ENCODE measurements around the gene MCM3.
A peak's percentile ranks its signal among the peaks of the same experiment; 100 is the strongest.

The MCM3 gene

DNA sequence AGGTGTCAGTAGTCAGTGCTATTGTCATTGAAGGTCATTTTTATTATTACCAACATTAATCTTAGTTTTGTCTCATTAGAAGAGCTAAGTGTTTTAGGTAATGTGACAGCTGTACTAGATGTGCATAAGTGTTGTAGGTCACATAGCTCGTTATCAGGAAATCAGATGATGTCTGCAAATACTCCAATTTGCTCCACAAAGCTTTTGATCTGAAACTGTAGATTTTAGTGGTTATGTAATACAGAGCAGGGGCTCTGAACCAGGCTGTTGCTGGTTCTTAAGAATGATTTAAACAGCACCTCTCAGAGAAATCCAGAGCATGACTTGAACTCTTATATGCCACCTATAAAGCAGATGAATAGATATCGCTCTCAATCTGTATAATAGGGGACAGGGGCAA is 42.7 kb downstream of the MCM3 start:
- H3K9me3 ChIP-seq (ENCODE audit: insufficient read depth, low read depth, low read length), result no peaks in the 10 kb centered on the region
- no peaks in the 10 kb centered on the region for H3F3A ChIP-seq (ENCODE audit: low read depth)
- peaks cover 4% of the 10 kb centered on the region for H3K4me1 ChIP-seq (ENCODE audit: insufficient read depth, low read length, poor library complexity, severe bottlenecking)
- no peaks in the 10 kb centered on the region for H3K27me3 ChIP-seq (ENCODE audit: insufficient read depth, low read length, poor library complexity, severe bottlenecking)
- no peak overlapping the region for H3K9ac ChIP-seq (ENCODE audit: low read depth, low read length, poor library complexity, severe bottlenecking)
- H4K20me1 ChIP-seq (ENCODE audit: insufficient read depth, low read length, poor library complexity, severe bottlenecking), result no peaks in the 10 kb centered on the region
- H3K4me2 ChIP-seq (ENCODE audit: low read depth, low read length, poor library complexity, severe bottlenecking), result no peak overlapping the region
- no peaks in the 10 kb centered on the region for H3K9me2 ChIP-seq (replicated peaks; ENCODE audit: low read depth, low read length)
- no peak overlapping the region for H3K4me3 ChIP-seq (ENCODE audit: low read length, poor library complexity, severe bottlenecking)
- no peak overlapping the region for H2AFZ ChIP-seq (ENCODE audit: low read length)
- TF ChIP-seq EZH2phosphoT487 (IDR thresholded peaks at IDR 0.05; ENCODE audit: borderline replicate concordance), result no peak
- TF ChIP-seq, protein P1, sequence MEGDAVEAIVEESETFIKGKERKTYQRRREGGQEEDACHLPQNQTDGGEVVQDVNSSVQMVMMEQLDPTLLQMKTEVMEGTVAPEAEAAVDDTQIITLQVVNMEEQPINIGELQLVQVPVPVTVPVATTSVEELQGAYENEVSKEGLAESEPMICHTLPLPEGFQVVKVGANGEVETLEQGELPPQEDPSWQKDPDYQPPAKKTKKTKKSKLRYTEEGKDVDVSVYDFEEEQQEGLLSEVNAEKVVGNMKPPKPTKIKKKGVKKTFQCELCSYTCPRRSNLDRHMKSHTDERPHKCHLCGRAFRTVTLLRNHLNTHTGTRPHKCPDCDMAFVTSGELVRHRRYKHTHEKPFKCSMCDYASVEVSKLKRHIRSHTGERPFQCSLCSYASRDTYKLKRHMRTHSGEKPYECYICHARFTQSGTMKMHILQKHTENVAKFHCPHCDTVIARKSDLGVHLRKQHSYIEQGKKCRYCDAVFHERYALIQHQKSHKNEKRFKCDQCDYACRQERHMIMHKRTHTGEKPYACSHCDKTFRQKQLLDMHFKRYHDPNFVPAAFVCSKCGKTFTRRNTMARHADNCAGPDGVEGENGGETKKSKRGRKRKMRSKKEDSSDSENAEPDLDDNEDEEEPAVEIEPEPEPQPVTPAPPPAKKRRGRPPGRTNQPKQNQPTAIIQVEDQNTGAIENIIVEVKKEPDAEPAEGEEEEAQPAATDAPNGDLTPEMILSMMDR (conservative IDR thresholded peaks at IDR 0.05; ENCODE audit: low read length), result no peak
- no peaks in the 10 kb centered on the region for H3K79me2 ChIP-seq (ENCODE audit: insufficient read depth, low read length)
- H3K36me3 ChIP-seq (ENCODE audit: insufficient read depth, low read length), result no peaks in the 10 kb centered on the region

DNA sequence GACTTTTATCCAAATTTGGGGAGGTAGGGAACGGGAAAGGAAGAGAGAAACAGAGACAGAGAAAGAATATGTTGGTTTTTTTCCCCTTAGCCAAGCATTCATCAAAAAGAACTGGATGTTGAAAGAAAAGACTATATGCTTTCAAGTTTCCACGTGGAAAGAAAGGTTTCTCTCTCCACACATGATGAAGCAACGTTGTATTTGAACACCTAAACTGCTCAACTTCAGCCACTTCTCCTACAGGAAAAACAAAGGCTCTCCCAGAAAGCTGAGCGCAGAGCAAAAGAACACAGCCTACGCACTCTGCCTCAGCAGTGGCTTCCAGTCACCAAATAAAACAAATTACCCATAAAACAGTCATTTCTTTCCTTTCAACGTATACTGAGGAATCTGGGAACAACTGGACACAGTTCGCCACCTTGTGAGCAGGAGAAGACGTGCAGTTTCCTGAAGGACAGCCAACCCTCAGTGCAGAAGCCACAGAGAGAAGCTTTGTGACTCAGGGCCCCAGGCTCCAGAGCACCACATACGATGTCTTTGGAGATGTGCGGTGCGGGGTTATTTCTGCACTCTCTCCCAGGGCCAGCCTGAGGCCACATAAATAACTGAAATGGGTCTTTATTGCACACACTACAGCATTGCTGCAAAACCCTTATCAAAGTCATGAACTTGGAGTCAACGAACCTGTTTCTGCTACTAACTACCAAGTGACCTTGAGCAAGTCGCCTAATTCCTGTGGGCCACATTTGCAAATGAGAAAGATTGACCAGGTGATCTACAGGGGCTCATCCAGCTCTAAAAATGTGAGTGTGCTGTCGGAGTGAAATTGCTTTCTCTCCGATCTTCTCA is 50.3 kb downstream of the MCM3 start:
- Histone ChIP-seq H3K4me1 (ENCODE audit: insufficient read depth, low read length, poor library complexity, severe bottlenecking) (peaks cover 12% of the 10 kb centered on the region), H3K79me2 (ENCODE audit: insufficient read depth, low read length) (no peaks in the 10 kb centered on the region), H2AFZ (ENCODE audit: low read length) (peak overlapping the region; percentile 39; the same call in 1 of the 2 replicates), H3F3A (ENCODE audit: low read depth) (no peaks in the 10 kb centered on the region), H3K27me3 (ENCODE audit: insufficient read depth, low read length, poor library complexity, severe bottlenecking) (no peaks in the 10 kb centered on the region), H4K20me1 (ENCODE audit: insufficient read depth, low read length, poor library complexity, severe bottlenecking) (no peaks in the 10 kb centered on the region), H3K9me3 (ENCODE audit: insufficient read depth, low read depth, low read length) (no peaks in the 10 kb centered on the region), H3K9me2 (replicated peaks; ENCODE audit: low read depth, low read length) (no peaks in the 10 kb centered on the region), H3K4me3 (ENCODE audit: low read length, poor library complexity, severe bottlenecking) (no peak overlapping the region), H3K36me3 (ENCODE audit: insufficient read depth, low read length) (no peaks in the 10 kb centered on the region), H3K9ac (ENCODE audit: low read depth, low read length, poor library complexity, severe bottlenecking) (no peak overlapping the region), H3K4me2 (ENCODE audit: low read depth, low read length, poor library complexity, severe bottlenecking) (no peak overlapping the region)
- no peak for TF ChIP-seq EZH2phosphoT487 (IDR thresholded peaks at IDR 0.05; ENCODE audit: borderline replicate concordance)
- TF ChIP-seq, protein P1 (conservative IDR thresholded peaks at IDR 0.05; ENCODE audit: low read length), result peak; percentile 74

DNA sequence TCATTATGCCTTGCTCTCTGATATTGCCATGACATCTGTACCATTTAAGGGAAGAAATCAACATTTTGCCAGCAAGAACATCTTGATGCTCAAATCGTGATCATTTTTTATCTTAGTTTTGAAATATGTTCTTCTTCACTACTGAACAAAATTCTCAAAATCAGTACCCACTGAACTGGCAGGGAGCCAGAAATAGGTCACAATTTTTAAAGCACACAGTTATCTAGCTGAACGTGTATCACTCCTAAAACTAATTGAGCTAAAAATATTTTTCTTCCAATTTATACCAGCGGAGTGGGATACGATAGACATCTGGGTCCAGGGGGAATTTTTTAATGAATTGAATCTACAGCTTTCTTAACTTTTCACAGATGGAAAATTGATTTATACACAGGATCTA is 51.5 kb downstream of the MCM3 start:
- Histone ChIP-seq H3K9me2 (replicated peaks; ENCODE audit: low read depth, low read length) (no peaks in the 10 kb centered on the region), H3K4me3 (ENCODE audit: low read length, poor library complexity, severe bottlenecking) (no peak overlapping the region), H3K9ac (ENCODE audit: low read depth, low read length, poor library complexity, severe bottlenecking) (no peak overlapping the region), H2AFZ (ENCODE audit: low read length) (no peak overlapping the region), H3K4me2 (ENCODE audit: low read depth, low read length, poor library complexity, severe bottlenecking) (no peak overlapping the region), H3K36me3 (ENCODE audit: insufficient read depth, low read length) (no peaks in the 10 kb centered on the region), H3K79me2 (ENCODE audit: insufficient read depth, low read length) (no peaks in the 10 kb centered on the region), H3F3A (ENCODE audit: low read depth) (no peaks in the 10 kb centered on the region), H3K4me1 (ENCODE audit: insufficient read depth, low read length, poor library complexity, severe bottlenecking) (peaks cover 12% of the 10 kb centered on the region), H4K20me1 (ENCODE audit: insufficient read depth, low read length, poor library complexity, severe bottlenecking) (no peaks in the 10 kb centered on the region), H3K9me3 (ENCODE audit: insufficient read depth, low read depth, low read length) (no peaks in the 10 kb centered on the region), H3K27me3 (ENCODE audit: insufficient read depth, low read length, poor library complexity, severe bottlenecking) (no peaks in the 10 kb centered on the region)
- TF ChIP-seq, protein P1 (conservative IDR thresholded peaks at IDR 0.05; ENCODE audit: low read length), result no peak
- no peak for TF ChIP-seq EZH2phosphoT487 (IDR thresholded peaks at IDR 0.05; ENCODE audit: borderline replicate concordance)

All from Loucy (cell line).